Measurements from ENCODE around the gene NKX1-1.
"Not testable (repeated sequence)": the region's sequence is repeated elsewhere in the genome, so short reads cannot be mapped to it uniquely, and the experiment has no call there.

Gene NKX1-1

DNA sequence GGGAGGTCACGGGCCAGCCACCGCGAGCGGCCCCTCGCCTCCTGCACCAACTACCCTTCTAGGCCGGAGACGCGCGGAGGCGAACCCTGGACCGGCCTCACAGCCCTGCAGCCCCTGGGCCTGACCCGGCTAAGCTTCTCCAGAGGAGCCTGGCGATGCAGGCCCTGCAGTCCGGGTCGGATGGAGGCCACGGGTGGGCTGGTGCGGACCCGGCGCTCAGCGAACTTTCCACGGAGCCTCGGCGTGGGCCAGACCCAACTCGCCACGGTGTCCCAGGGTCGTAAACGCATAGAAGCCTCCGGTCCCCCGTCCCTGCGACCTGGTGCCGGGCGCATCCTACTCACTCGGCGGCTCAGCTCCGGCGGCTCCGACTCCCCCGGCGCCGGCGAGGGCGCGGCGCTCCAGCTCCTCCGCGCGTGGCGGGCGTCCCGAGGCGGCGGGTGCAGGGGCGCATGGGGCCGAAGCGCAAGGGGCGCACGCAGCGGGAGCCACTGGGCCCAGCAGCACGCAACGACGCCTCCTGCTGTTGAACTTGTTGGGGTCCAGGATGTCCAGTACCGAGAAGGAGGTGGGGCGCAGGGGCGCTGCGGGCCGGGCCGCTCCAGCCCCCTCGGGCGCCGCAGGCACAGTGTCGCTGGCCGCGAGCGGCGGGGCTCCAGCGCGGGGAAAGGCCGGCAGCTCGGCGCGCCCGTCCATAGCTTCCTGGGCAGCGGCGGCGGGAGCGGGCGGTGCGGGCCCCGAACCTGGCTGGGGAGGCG, 427 bp downstream of the NKX1-1 start:
- DNase-seq (ENCODE audit: low spot score), result no peak

DNA sequence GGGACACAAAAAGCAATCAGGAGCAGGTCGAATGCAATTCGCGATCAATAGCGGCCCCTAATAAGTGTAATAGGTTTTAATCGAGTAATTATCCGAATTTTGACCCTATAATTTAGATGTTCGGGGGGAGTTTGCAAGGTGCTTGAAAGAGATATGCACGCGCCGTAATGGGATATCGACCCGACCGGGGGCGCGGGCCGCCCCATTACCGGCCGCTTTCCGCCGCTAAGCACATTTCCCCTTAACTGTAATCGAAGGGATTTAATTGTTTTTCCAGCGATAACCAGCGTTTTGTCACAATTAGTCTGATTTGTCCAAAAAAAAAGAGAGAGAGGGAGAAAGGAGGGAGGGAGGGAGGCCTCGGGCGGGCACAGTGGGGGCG, 997 bp downstream of the NKX1-1 start:
- no peak for DNase-seq (ENCODE audit: low spot score)

DNA sequence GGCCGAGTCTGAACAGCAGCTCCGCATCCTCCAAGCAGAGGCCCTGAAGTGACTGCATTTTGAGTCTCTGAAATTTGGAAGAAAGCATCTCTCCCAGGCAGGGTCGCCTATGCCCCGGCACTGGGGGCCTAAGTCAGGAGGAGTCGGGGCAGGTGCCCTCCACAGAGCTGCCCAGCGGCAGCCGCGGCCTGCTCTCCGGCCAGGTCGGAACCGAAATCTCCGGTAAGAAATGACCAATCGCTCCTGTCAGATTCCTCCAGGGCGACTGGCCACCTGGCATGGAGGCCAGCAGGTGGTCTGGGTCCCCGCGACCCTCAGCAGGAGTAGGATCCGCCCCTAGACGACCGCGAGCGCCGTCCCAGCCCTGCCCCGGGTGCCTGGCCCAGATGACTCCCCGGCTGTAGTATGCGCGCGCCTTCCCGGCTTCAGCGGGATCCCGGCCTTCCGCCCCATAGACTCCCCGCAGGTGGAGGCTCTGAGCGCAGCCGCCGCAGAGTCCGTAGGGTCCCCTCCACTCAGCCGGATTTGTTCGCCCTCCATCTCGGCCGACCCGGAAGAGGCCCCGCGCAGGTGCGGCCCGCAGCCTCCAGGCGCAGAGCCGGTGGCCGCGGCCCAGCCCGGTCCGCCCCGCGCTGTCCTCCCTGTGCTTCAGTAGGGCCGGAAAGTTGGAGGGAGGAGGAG, 1.5 kb downstream of the NKX1-1 start:
- no peak for DNase-seq (ENCODE audit: low spot score)

DNA sequence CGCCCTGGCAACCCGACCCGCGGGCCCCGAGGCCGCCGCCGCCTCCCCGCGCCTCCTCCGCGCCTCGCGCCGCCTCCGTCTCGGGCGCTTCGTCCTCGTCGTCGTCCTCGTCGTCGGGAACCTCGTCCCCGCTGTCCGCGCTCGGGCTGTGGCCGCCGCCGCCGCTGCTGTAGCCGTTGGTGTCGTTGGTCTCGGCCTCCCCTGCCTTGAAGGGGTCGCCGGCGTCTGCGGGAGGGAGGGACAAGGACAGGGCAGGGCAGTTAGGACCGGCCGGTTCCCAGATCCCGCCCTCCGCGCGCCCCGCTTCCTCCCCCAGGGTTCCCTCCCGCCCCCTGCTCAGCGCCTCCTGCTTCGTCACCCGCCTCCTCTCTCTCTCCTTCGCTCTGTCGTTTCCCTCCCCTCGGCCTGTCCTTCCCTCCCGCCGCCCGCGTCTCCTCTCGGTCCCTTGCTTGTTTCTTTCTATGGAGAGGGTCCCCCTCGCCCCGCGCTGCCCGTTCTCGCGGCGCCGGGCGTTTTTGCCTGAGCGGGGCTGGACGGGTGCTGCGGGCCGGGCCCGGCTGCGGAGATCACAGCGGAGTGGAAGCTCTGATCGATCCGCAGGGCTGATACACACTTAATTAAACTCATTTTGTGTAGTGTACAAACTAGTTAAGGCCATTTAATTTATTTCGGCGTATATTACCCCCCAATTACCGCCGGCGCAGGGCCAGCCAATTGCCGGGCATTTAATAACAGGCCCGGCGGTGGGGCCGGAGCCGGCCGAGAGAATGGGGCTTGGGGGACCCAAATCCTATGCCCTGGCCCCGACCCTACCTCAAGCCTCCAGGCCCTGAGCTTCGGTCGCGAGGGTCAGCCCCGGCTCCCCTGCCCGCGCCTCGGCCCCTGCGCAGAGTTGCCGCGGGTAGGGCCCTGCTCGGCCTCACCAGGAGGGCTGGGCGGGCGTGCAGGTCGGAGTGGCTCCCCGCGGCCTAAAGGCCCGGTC, 2.4 kb downstream of the NKX1-1 start:
- DNase-seq (ENCODE audit: low spot score), result no peak

DNA sequence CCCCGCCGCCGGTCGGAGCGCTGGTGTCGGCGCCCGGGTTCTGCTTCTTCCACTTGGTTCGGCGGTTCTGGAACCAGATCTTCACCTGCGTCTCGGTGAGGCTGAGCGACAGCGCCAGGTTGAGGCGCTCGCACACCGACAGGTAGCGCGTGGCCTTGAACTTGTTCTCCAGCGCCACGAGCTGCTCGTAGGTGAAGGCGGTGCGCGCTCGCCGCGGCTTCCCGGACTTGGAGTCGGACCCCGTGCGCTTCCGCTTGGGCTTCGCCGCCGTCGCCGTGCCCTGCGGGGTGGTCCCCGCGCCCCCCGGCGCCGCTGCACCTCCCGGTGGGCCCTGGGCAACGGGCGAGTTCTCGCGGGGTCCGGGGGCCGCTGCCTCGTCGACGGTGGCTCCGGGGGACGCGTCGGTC, 3.1 kb downstream of the NKX1-1 start:
- DNase-seq (ENCODE audit: low spot score), result no peak

DNA sequence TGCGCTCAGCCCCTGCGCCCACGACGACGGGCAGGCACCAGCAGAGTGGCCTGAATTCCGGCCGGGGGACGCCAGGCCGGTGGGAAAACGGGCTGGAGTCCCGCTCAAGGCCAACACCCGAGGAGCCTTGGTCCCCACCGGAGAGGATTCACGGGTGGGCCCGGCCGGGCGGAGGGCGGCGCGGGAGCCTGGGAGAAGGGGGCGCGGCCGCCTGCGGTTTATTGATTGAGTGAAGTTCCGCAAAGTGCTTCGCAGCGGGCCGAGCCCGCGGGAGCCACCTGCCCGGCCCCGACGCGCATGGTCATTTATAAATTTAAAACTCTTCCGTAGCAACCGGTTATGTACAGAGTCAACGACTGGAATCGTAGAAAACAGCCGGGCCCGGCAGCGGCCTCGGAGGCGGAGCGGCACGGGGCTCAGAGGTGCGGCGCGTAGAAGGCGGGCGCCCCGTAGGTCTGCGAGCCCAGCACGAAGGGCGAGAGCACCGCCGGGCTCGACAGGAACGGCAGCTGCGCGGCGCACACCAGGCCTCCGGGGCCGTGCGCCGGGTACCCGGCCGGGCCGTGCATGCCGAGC, 3.6 kb downstream of the NKX1-1 start:
- no peak for DNase-seq (ENCODE audit: low spot score)

DNA sequence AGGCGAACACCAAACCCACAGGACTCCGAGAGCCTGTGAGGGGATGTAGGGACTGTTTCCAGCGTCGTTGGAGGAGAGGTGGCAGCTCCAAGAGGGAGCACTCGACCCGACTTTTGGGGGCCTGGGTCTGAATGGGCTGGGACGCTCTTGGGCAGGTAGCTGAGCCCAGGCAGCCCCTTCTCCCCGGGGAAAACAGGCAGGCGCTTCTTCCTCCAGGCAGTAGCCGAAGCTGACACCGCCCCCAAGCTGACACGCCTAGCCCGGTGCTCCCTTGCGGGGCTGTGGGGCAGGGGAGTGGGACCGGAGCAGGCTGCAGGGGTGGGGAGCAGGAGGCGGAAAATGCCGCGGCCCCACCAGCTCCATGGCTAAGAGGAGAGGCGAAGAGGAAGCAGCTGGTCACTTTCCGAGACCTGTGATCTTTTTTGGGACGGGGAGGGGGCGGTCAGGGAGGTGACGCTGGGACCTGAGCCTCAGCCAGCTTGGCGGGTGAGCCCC, 4.2 kb downstream of the NKX1-1 start:
- DNase-seq (ENCODE audit: low spot score), result no peak

DNA sequence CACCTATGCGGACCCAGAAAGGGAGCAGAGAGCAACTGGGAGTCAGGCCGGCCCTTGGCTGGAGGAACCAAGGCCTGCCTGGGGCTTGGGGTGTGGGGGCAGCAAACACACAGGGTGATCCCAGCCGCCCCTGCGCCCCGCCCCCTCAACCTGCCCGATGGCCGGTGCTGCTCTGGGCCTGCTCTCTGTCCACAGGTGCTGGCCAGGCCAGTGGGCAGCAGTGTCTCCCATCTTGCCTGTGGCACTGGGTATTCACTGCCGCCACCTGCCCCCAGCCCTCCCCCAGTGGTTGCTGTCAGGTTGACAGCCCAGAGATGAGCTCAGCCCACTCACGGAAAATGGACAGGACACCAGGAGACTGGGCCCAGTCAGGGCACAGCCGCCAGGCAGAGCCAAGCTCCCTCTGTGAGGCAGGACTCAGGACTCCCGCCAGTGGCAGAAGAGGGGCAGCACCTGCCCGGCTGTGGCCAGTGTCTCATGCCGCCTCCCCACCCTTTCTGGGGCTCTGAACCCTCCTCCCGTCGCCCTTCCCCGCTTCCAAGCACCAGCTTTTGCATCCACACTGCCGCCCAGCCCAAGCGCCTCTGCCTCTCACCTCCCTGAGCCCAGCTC, 4.7 kb downstream of the NKX1-1 start:
- no peak for DNase-seq (ENCODE audit: low spot score)

DNA sequence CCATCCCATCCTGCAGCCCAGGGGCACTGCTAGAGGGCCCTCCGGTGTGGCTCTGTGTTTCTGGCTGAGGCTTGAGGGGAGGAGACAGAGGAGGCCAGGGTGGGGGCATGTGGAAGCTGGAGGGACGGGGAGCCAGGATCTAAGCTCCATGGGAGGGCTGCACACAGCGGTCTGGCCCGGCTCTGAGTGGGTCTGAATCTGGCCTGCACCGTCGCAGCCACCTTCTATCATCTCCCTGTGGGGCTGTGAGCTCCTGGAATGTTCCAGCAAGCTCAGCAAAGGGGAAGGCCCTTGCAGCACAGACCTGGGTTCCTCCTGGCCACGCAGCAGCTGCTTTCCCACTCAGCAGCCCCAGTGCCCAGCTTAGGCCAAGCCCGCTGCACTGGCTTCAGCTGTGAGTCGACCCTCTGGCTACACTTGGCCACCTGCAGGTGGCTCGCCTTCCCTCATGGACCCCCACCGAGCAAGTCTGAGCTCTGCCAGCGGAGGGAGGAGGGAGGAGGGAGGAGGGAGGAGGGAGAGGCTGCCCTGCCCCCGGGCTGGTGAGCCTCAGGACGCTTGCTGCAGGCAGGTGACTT, 5.3 kb downstream of the NKX1-1 start:
- no peak for DNase-seq (ENCODE audit: low spot score)

DNA sequence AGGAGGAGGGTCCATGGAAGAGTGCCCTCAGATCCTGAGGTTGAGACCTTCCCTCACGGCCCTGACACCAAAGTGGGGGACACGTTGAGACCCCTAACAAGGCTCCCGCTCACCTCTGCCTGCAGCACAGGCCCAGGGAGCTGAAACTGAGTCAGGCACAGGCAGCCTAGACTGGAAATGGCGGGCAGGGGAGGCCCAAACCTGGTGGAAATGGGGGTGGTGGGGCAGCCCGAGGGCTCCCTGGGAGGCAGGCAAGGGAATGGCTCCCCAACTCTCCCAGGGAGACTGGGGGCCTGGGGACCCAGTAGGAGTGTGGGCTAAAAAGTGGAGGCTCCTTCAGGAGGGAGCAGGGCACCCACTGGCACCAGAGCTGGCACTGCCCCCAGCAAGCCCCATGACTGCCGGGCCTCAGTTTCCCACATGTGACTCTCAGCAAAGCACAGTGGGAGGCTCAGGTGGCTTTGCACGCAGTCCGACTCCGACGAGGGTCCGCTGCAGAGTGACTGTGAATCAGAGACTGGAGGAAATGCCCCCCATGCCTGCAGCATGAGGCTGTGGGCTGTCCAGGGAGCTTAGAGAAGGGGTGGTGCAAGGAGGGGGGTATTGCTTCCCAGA, 5.9 kb downstream of the NKX1-1 start:
- no peak for DNase-seq (ENCODE audit: low spot score)

DNA sequence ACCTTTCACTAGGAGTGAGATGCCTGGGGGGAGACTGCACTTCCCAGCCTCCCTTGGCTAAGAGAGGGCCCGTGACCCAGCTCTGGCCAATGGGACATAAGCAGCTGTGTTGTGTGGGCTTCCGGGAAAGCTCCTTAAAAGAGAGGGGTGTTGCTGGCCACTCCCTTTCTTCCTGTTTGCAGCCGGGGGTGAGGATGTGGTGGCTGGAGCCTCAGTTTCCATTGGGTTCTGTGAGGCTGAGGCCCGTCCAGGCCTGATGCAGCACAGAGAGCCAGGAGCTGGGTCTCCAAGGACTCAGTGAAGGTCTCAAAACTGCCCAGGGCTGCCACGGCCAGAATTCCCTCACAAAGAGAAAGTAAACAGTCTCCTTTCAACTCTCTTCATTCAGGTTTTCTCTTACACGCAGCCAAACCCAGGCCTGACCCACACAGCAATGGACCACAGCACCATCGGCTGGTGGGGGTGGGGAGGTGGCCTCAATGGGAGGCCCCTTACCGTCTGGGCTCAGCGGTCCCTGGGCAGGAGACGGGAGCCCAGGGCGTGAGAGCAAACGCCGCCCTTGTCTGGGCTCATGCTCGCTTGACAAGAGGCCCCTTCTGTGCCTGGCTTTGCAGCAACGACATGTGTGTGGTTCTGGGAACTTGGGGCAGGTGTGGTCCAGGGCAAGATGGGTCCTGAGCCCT, 6.6 kb downstream of the NKX1-1 start:
- DNase-seq (ENCODE audit: low spot score), result no peak

DNA sequence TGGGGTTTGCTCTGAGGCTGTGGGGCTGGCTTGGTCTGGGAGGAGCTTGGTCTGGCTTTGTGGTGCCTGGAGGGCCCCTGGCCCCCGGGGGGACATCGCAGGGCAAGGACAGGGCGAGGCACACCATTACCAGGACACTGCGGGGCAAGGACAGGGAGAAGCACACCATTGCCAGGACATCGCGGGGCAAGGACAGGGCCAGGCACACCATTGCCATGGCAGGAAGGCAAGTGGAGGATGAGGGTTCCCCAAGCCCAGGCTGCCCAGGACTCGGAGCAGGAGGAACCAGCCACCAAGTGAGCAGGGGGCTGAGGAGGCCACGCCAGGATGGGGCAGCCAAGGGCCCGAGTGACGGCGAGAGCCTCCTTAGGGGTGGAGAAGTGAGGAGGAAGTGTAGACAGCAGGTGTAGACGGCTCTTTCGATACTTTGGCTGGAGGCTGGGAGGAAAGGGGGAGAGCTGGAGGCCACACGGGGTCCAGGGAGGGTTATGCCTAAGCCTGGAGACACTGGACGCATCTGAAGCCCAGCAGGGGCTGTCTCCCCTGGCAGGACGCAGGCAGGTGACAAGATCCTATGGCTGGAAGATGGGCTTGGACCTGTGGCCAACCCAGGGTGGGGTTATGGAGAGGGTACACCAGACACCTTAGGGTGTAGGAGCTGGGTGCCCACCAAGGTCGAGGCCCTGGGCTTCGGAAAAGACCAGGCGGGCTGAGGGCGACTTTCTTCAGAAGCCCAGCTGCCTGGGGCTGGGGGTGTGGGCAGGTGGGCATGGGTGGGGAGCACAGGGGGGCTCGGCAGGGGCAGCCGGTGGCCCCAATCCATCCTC, 7.3 kb downstream of the NKX1-1 start:
- no peak for DNase-seq (ENCODE audit: low spot score)

DNA sequence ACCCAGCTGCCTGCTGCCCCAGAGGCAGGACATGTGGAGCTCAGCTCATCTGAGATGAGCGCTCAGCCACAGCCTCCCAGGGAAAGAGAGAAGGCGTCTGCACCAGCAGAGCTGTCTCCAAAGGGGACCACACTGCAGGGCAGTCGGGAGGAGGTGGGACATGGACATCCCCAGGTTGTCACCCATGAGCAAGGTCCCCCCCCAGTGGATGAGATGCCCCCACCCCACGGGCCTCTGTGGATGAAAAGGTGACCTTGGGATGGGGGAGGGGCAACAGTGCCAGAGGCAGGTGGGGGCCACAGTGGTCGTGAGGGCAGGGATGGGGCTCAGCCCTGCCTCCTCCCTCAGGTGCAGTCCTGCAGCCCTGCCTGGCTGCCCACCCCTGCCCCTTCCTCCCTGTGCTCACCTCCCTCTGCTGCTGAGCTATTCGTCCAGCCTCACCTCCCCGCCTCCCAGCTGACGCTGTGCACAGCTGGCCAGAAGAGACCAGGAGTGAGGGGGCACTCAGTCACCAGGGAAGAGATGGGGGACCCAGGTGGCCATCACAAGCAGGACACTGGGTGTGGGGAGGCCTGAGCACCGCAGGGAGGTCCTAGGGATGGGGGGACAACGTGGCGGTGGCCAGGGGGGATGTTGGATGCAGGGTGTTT, 9.3 kb downstream of the NKX1-1 start:
- DNase-seq (ENCODE audit: low spot score), result no peak

DNA sequence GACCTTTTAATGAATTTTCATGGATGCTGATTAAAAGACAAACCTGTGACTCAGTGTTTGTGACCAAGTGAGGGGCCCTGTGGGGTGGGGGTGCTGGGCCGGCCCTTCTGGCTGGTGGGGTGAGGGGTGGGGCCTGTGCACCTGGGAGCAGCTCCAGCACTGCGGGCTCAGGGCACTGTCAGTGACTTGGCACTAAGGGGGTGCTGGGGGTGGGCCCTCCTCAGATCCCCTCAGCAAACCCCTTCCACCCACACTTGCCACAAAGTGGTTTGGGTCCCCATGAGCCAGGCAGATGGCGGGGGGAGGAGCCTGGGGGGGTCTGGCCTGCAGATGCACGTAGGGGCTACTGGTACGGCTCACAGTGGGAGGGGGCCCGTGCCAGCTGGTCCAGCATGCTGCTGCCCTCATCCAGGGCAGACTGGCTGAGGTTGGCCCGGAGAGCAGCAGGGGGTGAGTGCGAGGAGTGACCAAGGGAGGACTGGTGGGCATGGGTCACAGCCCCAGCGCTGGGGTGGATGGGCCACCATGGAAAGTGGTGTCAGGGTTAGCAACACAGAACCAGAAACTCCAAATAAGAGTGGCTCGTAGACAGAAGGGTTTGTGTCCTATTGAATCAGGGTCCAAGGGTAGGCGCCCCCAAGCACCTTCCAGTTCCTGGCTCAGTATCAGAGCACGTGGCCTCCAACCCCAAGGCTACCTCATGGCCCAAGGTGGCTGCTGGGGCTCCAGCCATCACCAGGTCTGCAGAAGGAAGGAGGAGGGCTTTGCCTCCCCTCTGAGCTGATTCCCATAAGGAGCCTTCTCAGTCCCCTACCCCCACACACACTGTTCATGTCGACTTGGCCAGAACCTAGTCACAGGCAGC, 10.1 kb downstream of the NKX1-1 start:
- no peak for DNase-seq (ENCODE audit: low spot score)

DNA sequence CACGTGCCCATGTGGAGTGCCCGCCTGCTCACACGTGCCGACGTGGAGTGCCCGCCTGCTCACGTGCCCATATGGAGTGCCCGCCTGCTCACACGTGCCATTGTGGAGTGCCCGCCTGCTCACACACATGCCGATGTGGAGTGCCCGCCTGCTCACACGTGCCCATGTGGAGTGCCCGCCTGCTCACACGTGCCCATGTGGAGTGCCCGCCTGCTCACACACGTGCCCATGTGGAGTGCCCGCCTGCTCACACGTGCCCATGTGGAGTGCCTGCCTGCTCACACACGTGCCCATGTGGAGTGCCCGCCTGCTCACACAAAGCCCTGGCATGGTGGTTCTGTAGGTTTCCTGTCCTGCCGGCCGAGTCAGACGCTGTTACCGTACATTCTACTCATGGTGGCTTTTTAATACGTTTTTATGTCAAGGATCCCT, 10.8 kb downstream of the NKX1-1 start:
- DNase-seq (ENCODE audit: low spot score), result not testable (repeated sequence)

DNA sequence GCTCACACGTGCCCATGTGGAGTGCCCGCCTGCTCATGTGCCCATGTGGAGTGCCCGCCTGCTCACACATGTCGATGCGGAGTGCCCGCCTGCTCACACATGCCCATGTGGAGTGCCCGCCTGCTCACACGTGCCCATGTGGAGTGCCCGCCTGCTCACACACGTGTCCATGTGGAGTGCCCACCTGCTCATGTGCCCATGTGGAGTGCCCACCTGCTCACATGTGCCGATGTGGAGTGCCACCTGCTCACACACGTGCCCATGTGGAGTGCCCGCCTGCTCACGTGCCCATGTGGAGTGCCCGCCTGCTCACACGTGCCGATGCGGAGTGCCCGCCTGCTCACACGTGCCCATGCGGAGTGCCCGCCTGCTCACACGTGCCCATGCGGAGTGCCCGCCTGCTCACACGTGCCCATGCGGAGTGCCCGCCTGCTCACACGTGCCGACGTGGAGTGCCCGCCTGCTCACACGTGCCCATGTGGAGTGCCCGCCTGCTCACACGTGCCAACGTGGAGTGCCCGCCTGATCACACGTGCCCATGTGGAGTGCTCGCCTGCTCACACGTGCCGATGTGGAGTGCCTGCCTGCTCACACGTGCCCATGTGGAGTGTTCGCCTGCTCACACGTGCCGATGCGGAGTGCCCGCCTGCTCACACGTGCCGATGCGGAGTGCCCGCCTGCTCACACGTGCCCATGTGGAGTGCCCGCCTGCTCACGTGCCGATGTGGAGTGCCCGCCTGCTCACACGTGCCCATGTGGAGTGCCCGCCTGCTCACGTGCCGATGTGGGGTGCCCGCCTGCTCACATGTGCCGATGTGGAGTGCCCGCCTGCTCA, 11.5 kb downstream of the NKX1-1 start:
- not testable (repeated sequence) for DNase-seq (ENCODE audit: low spot score)
